ENCODE results near the gene GUCY1A1.

GUCY1A1 gene

DNA sequence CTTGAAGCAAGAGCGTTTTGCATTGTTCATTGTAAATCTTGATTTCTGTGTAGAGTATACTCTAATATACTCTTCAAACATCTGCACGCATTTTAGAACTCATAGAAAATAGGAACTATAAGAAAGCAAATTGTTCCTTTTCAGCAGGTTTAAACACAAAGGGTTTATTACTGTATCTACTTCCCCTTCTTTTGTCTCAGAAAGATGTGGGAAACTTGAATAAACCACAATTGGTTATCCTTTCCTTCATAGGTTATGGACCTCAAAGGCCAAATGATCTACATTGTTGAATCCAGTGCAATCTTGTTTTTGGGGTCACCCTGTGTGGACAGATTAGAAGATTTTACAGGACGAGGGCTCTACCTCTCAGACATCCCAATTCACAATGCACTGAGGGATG, 46.2 kb downstream of the GUCY1A1 start:
- no peak for TF ChIP-seq SNAI2 (CRISPR knock-in tag; IDR thresholded peaks at IDR 0.05)
- TF ChIP-seq OSR1 (CRISPR knock-in tag; IDR thresholded peaks at IDR 0.05): no peak
- TF ChIP-seq ZNF565 (CRISPR knock-in tag; conservative IDR thresholded peaks at IDR 0.05; ENCODE audit: low read depth): no peak
- no peak for TF ChIP-seq ARNTL (CRISPR knock-in tag; IDR thresholded peaks at IDR 0.05; ENCODE audit: borderline replicate concordance, low read depth)
- TF ChIP-seq ZC3H10 (CRISPR knock-in tag; IDR thresholded peaks at IDR 0.05): no peak
- TF ChIP-seq TOX (CRISPR knock-in tag; IDR thresholded peaks at IDR 0.05; ENCODE audit: borderline replicate concordance): no peak
- no peak for ATAC-seq

DNA sequence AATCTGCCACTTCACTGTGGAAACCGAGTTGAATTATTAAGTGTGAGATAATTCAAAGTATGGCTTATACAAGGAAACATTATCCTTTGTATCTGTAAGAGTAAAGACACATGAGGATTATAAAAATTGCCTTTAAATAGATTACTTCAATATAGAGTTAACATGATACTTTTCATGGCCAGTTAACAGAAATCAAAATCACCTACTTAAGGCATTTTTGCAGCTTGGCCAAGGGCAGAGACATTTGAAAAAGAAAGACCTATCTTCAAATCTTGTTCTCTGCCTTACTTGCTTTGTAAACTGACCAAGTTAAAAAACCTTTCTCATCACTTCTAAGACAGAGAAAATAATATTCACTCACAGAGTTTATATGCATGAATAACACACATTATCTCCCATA, 47.3 kb downstream of the GUCY1A1 start:
- no peak for ATAC-seq
- no peak for TF ChIP-seq ISL1 (CRISPR knock-in tag; IDR thresholded peaks at IDR 0.05)
- no peak for TF ChIP-seq CSDC2 (CRISPR knock-in tag; IDR thresholded peaks at IDR 0.05)
- no peak for TF ChIP-seq GLIS3 (CRISPR knock-in tag; IDR thresholded peaks at IDR 0.05)
- TF ChIP-seq, protein P1, sequence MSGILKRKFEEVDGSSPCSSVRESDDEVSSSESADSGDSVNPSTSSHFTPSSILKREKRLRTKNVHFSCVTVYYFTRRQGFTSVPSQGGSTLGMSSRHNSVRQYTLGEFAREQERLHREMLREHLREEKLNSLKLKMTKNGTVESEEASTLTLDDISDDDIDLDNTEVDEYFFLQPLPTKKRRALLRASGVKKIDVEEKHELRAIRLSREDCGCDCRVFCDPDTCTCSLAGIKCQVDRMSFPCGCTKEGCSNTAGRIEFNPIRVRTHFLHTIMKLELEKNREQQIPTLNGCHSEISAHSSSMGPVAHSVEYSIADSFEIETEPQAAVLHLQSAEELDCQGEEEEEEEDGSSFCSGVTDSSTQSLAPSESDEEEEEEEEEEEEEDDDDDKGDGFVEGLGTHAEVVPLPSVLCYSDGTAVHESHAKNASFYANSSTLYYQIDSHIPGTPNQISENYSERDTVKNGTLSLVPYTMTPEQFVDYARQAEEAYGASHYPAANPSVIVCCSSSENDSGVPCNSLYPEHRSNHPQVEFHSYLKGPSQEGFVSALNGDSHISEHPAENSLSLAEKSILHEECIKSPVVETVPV (CRISPR knock-in tag; IDR thresholded peaks at IDR 0.05): no peak
- TF ChIP-seq ZFP3 (CRISPR knock-in tag; IDR thresholded peaks at IDR 0.05): no peak

DNA sequence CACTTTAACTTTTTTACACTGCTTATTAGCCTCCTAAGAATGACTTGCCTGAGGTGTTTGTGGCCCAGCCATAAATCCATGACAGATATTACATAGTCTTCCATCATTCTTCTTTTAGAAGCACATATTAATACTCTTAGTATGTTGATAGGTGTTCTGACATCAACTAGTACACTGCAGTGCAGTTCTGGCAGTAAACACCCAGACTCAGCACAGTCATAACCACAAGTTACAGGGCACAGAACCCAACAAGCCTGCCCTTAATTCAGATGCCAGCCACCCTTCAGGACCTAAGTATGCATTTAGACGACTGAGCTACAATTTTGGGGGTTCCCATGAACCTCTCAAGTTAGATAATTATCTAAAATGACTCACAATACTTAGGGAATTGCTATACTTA, 55.7 kb downstream of the GUCY1A1 start:
- ATAC-seq: no peak
- TF ChIP-seq BACH2 (CRISPR knock-in tag; IDR thresholded peaks at IDR 0.05; ENCODE audit: borderline replicate concordance): no peak
- TF ChIP-seq ZNF8 (CRISPR knock-in tag; IDR thresholded peaks at IDR 0.05): no peak
- TF ChIP-seq, protein P1 (CRISPR knock-in tag; IDR thresholded peaks at IDR 0.05): no peak
- TF ChIP-seq ZNF565 (CRISPR knock-in tag; conservative IDR thresholded peaks at IDR 0.05; ENCODE audit: low read depth): no peak
- no peak for TF ChIP-seq ZC3H10 (CRISPR knock-in tag; IDR thresholded peaks at IDR 0.05)
- no peak for TF ChIP-seq ZFP3 (CRISPR knock-in tag; IDR thresholded peaks at IDR 0.05)
- TF ChIP-seq ESRRG (CRISPR knock-in tag; IDR thresholded peaks at IDR 0.05): no peak
- TF ChIP-seq RARB (CRISPR knock-in tag; IDR thresholded peaks at IDR 0.05): no peak
- no peak for TF ChIP-seq ISL1 (CRISPR knock-in tag; IDR thresholded peaks at IDR 0.05)
- no peak for TF ChIP-seq ARNTL (CRISPR knock-in tag; IDR thresholded peaks at IDR 0.05; ENCODE audit: borderline replicate concordance, low read depth)
- TF ChIP-seq, protein P2, sequence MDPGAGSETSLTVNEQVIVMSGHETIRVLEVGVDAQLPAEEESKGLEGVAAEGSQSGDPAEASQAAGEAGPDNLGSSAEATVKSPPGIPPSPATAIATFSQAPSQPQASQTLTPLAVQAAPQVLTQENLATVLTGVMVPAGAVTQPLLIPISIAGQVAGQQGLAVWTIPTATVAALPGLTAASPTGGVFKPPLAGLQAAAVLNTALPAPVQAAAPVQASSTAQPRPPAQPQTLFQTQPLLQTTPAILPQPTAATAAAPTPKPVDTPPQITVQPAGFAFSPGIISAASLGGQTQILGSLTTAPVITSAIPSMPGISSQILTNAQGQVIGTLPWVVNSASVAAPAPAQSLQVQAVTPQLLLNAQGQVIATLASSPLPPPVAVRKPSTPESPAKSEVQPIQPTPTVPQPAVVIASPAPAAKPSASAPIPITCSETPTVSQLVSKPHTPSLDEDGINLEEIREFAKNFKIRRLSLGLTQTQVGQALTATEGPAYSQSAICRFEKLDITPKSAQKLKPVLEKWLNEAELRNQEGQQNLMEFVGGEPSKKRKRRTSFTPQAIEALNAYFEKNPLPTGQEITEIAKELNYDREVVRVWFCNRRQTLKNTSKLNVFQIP (CRISPR knock-in tag; IDR thresholded peaks at IDR 0.05; ENCODE audit: borderline replicate concordance, low read depth): no peak
- TF ChIP-seq TCF4 (CRISPR knock-in tag; IDR thresholded peaks at IDR 0.05; ENCODE audit: borderline replicate concordance): no peak
- no peak for TF ChIP-seq OSR1 (CRISPR knock-in tag; IDR thresholded peaks at IDR 0.05)
- TF ChIP-seq TOX (CRISPR knock-in tag; IDR thresholded peaks at IDR 0.05; ENCODE audit: borderline replicate concordance): no peak
- no peak for TF ChIP-seq GLIS3 (CRISPR knock-in tag; IDR thresholded peaks at IDR 0.05)
- TF ChIP-seq, protein P3, sequence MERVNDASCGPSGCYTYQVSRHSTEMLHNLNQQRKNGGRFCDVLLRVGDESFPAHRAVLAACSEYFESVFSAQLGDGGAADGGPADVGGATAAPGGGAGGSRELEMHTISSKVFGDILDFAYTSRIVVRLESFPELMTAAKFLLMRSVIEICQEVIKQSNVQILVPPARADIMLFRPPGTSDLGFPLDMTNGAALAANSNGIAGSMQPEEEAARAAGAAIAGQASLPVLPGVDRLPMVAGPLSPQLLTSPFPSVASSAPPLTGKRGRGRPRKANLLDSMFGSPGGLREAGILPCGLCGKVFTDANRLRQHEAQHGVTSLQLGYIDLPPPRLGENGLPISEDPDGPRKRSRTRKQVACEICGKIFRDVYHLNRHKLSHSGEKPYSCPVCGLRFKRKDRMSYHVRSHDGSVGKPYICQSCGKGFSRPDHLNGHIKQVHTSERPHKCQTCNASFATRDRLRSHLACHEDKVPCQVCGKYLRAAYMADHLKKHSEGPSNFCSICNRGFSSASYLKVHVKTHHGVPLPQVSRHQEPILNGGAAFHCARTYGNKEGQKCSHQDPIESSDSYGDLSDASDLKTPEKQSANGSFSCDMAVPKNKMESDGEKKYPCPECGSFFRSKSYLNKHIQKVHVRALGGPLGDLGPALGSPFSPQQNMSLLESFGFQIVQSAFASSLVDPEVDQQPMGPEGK (CRISPR knock-in tag; IDR thresholded peaks at IDR 0.05; ENCODE audit: borderline replicate concordance): no peak
- TF ChIP-seq PPARA (CRISPR knock-in tag; IDR thresholded peaks at IDR 0.05; ENCODE audit: borderline replicate concordance): no peak
- TF ChIP-seq, protein P4, sequence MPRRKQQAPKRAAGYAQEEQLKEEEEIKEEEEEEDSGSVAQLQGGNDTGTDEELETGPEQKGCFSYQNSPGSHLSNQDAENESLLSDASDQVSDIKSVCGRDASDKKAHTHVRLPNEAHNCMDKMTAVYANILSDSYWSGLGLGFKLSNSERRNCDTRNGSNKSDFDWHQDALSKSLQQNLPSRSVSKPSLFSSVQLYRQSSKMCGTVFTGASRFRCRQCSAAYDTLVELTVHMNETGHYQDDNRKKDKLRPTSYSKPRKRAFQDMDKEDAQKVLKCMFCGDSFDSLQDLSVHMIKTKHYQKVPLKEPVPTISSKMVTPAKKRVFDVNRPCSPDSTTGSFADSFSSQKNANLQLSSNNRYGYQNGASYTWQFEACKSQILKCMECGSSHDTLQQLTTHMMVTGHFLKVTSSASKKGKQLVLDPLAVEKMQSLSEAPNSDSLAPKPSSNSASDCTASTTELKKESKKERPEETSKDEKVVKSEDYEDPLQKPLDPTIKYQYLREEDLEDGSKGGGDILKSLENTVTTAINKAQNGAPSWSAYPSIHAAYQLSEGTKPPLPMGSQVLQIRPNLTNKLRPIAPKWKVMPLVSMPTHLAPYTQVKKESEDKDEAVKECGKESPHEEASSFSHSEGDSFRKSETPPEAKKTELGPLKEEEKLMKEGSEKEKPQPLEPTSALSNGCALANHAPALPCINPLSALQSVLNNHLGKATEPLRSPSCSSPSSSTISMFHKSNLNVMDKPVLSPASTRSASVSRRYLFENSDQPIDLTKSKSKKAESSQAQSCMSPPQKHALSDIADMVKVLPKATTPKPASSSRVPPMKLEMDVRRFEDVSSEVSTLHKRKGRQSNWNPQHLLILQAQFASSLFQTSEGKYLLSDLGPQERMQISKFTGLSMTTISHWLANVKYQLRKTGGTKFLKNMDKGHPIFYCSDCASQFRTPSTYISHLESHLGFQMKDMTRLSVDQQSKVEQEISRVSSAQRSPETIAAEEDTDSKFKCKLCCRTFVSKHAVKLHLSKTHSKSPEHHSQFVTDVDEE (CRISPR knock-in tag; IDR thresholded peaks at IDR 0.05): no peak
- TF ChIP-seq, protein P5, sequence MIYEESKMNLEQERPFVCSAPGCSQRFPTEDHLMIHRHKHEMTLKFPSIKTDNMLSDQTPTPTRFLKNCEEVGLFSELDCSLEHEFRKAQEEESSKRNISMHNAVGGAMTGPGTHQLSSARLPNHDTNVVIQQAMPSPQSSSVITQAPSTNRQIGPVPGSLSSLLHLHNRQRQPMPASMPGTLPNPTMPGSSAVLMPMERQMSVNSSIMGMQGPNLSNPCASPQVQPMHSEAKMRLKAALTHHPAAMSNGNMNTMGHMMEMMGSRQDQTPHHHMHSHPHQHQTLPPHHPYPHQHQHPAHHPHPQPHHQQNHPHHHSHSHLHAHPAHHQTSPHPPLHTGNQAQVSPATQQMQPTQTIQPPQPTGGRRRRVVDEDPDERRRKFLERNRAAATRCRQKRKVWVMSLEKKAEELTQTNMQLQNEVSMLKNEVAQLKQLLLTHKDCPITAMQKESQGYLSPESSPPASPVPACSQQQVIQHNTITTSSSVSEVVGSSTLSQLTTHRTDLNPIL (CRISPR knock-in tag; IDR thresholded peaks at IDR 0.05; ENCODE audit: low read depth): no peak

Measured in SK-N-SH treated with all-trans-retinoic acid at 6 μM for 48 hours (cell line).